ENCODE measurements around the gene CIDEC. TPM values are rescaled to one million over a fixed set of nuclear protein-coding genes. Genes with fewer than 3 reads are reported as not detected.

The CIDEC gene
- total RNA-seq, 1 experiment from 2014 or later, result 0.37 TPM

DNA sequence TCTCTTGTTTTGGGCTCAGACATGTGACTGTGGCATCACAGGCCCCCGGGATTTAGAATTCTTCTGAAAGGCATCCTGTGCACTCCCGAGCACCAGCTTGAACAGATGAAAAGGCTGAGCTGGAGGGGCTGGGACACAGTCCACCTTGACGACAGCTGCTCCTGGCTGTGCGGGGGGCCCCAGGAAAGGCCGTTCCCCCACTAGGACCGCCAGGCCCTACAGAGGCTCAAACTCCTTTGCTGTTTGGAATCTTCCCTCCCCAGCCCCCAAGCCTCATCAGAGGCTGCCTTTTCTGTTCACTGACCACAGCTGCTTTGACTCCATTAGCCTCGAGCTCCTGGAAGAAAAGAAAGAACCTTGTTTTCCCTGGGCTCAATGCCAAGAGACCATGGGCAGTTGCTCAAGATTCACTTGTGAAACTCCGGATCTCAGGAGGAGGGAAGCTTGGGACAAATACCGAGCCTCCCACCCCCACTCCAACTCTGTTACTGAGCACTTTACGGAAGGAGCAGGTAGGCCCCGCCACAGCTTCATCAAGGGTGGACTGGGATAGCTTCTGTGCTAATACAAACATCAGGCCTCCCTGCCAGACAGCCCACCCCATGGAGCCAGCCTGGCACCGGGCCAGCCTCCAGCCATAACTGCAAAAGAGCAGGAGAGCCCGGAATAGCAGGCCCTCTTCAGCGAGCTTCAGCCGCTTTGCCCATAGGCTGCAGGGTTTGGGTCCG lies 15.7 kb downstream of the CIDEC start:
- no TSS peak for BruUV-seq (replicated peaks)
- Histone ChIP-seq H3F3A (ENCODE audit: insufficient read depth, low read depth) (peaks cover 7% of the 10 kb centered on the region), H3K36me3 (ENCODE audit: low read depth) (no peaks in the 10 kb centered on the region), H3K4me1 (replicated peaks; ENCODE audit: insufficient read depth) (peaks cover 43% of the 10 kb centered on the region), H3K79me2 (ENCODE audit: low read depth) (no peaks in the 10 kb centered on the region), H3K27me3 (ENCODE audit: insufficient read depth, low read depth) (no peaks in the 10 kb centered on the region), H2AFZ (peak overlapping the region; percentile 56; the same call in 1 of the 2 replicates), H3K9me2 (ENCODE audit: insufficient read depth) (no peaks in the 10 kb centered on the region), H3K4me2 (peak overlapping the region; percentile 74), H3K27ac (peak overlapping the region; percentile 64), H3K9me3 (ENCODE audit: insufficient read depth, low read depth) (no peaks in the 10 kb centered on the region), H3K4me3 (peak overlapping the region; percentile 39; the same call in 1 of the 2 replicates), H4K20me1 (ENCODE audit: insufficient read depth) (no peaks in the 10 kb centered on the region)
- POLR2A ChIA-PET (ENCODE audit: unreplicated experiment), result interaction anchor here (0.6 kb wide), 1 partner anchor 47 kb away, joined by 3 read pairs; no protein-coding TSS in a partner anchor
- CTCF ChIA-PET, result interaction anchor here (0.7 kb wide), 1 partner anchor 68 kb away, joined by 6 read pairs; no protein-coding TSS in a partner anchor
- TF ChIP-seq EZH2 (IDR thresholded peaks at IDR 0.05; ENCODE audit: low read depth) (no peak), CTCF (conservative IDR thresholded peaks at IDR 0.05) (no peak)
- intact Hi-C loops (cut with micrococcal nuclease; ENCODE audit: unreplicated experiment), result no loop called here
- DNase-seq, result peak; percentile 50 to 80

GRCh38 chr3:9863058-9863772 lies 16.8 kb downstream of the CIDEC start:
- Histone ChIP-seq H3F3A (ENCODE audit: insufficient read depth, low read depth) (peaks cover 7% of the 10 kb centered on the region), H4K20me1 (ENCODE audit: insufficient read depth) (no peaks in the 10 kb centered on the region), H3K9me3 (ENCODE audit: insufficient read depth, low read depth) (no peaks in the 10 kb centered on the region), H3K27ac (no peak overlapping the region), H3K4me2 (no peak overlapping the region), H3K79me2 (ENCODE audit: low read depth) (no peaks in the 10 kb centered on the region), H3K27me3 (ENCODE audit: insufficient read depth, low read depth) (no peaks in the 10 kb centered on the region), H3K36me3 (ENCODE audit: low read depth) (no peaks in the 10 kb centered on the region), H3K4me3 (no peak overlapping the region), H3K9me2 (ENCODE audit: insufficient read depth) (no peaks in the 10 kb centered on the region), H2AFZ (no peak overlapping the region), H3K4me1 (replicated peaks; ENCODE audit: insufficient read depth) (peaks cover 43% of the 10 kb centered on the region)
- intact Hi-C loops (cut with micrococcal nuclease; ENCODE audit: unreplicated experiment), result no loop called here
- no TSS peak for BruUV-seq (replicated peaks)
- no peak for DNase-seq
- no peak for TF ChIP-seq CTCF (conservative IDR thresholded peaks at IDR 0.05)
- TF ChIP-seq EZH2 (IDR thresholded peaks at IDR 0.05; ENCODE audit: low read depth), result no peak
- ChIA-PET POLR2A (ENCODE audit: unreplicated experiment) (no interaction called here), CTCF (no interaction called here)

DNA sequence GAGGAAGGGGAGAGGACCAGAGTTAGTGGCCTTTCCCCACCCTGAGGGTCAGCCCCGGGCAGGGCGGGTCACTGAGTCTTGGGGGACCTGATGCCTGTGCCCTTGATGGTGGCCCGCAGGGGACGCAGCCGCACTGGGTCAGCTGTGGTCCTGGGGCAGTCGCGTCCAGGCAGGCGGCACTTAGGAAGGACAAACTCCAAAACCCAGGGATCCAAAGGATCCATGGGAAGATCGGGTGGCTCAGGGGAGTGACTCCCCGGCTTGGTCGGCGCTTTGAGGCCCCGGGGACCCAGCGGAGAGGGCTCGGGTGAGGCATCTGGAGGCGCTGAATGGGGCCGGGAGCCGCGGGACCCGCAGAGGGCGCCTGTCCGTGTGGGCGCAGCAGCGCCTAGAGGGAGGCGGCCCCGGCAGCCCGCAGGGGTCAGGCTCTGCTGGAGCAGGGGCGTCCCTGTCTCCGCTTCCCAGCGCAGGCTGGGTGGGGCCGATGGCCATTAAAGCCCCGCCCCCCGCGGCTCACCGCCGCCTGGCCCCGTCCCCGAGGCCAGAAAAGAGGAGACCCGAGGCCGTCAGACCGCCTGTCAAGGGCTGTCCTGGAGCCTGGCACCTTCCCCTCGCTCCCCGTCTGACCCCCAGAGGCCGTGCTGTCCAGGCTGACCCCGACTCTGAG lies 17.5 kb downstream of the CIDEC start:
- ChIA-PET CTCF (no interaction called here), POLR2A (ENCODE audit: unreplicated experiment) (no interaction called here)
- BruUV-seq (replicated peaks), result no TSS peak
- H3K79me2 ChIP-seq (ENCODE audit: low read depth), result no peaks in the 10 kb centered on the region
- peaks cover 7% of the 10 kb centered on the region for H3F3A ChIP-seq (ENCODE audit: insufficient read depth, low read depth)
- H4K20me1 ChIP-seq (ENCODE audit: insufficient read depth), result no peaks in the 10 kb centered on the region
- H3K36me3 ChIP-seq (ENCODE audit: low read depth), result no peaks in the 10 kb centered on the region
- H3K4me1 ChIP-seq (replicated peaks; ENCODE audit: insufficient read depth), result peaks cover 43% of the 10 kb centered on the region
- no peaks in the 10 kb centered on the region for H3K27me3 ChIP-seq (ENCODE audit: insufficient read depth, low read depth)
- H3K27ac ChIP-seq, result no peak overlapping the region
- peak overlapping the region; percentile 54; the same call in 1 of the 2 replicates for H3K4me2 ChIP-seq
- no peak for TF ChIP-seq CTCF (conservative IDR thresholded peaks at IDR 0.05)
- no peak for TF ChIP-seq EZH2 (IDR thresholded peaks at IDR 0.05; ENCODE audit: low read depth)
- H3K9me2 ChIP-seq (ENCODE audit: insufficient read depth), result no peaks in the 10 kb centered on the region
- DNase-seq, result peak in 1 of 2 experiments; percentile 31
- intact Hi-C loops (cut with micrococcal nuclease; ENCODE audit: unreplicated experiment), result no loop called here
- no peak overlapping the region for H2AFZ ChIP-seq
- no peaks in the 10 kb centered on the region for H3K9me3 ChIP-seq (ENCODE audit: insufficient read depth, low read depth)
- no peak overlapping the region for H3K4me3 ChIP-seq

Measured in PC-9 (cell line).